K562 (cell line): Measurements from ENCODE around the gene CHN1. TPM values are rescaled to one million over a fixed set of nuclear protein-coding genes. Genes with fewer than 3 reads are reported as not detected.

Experiments used
- ATAC-seq: fragments of 200-7000 bp; cut with Tn5 transposase; 3 replicates; pipeline ENCODE4 v1.9.1; 2020; ENCODE audit warnings: moderate library complexity
- Bru-seq: library from RNA; stranded (reverse); fragments of 400-500 nt; gene quantifications from one replicate; lab custom pipeline; 2021; lab: Mats Ljungman, UMichigan
- BruChase-seq, 2 experiments: library from RNA; stranded (reverse); fragments of 400-500 nt; gene quantifications; one replicate each; lab custom pipeline; 2021; lab: Mats Ljungman, UMichigan
- BruUV-seq: library from RNA; stranded (reverse); fragments of 400-500 nt; replicated peaks from 2 replicates; lab custom pipeline; 2021; lab: Mats Ljungman, UMichigan
- CTCF ChIA-PET: fragments of 300-600 bp; formaldehyde crosslinking; extraction: SDS; loops from one replicate; lab custom pipeline; 2021; ENCODE audit warnings: low intra/inter-chr PET ratio; lab: Yijun Ruan, JAX
- POLR2A ChIA-PET: fragments of 300-600, 350-650 bp; sonication (Branson Sonifier 250); formaldehyde crosslinking; extraction: SDS; loops from one replicate; lab custom pipeline; 2021; ENCODE audit warnings: antibody characterized with exemption, inconsistent platforms; lab: Yijun Ruan, JAX
- DNase-seq, 4 experiments: peaks; one replicate each; pipeline versions ENCODE4 v3.0.0 to v3.0.0-alpha.2; 2011 to 2018; ENCODE audit warnings: low spot score in 3 of 4, mixed read lengths in 3 of 4; ENCODE audit errors: extremely low read depth in 1 of 4
- FAIRE-seq: peaks from 2 replicates; lab custom pipeline; 2011; peaks lifted over from hg19 to GRCh38; lab: Jason Lieb, UNC
- H2AFZ ChIP-seq: 2 replicates; pipeline ENCODE4 v1.6.0; 2011; ENCODE audit warnings: low read depth, low read length, control low read depth, inconsistent platforms
- H3K27ac ChIP-seq: fragments of 200-600 bp; 3 replicates; pipeline ENCODE4 v1.8.0; 2011; ENCODE audit warnings: low read depth, mild to moderate bottlenecking, control low read depth, inconsistent platforms, low read length, moderate library complexity, mixed read lengths; ENCODE audit errors: extremely low read depth
- H3K27me3 ChIP-seq, 2 experiments: fragments of 300-600 bp in 1 of 2; 2 replicates in 1 of 2; 3 replicates in 1 of 2; pipeline versions ENCODE4 v1.6.0 to v1.8.0; 2011; ENCODE audit warnings: inconsistent platforms in 2 of 2, low read length in 2 of 2, mild to moderate bottlenecking in 1 of 2, mixed read lengths in 1 of 2, moderate library complexity in 1 of 2; ENCODE audit not compliant: control insufficient read depth in 2 of 2, insufficient read depth in 2 of 2
- H3K36me3 ChIP-seq: fragments of 300-600 bp; 3 replicates; pipeline ENCODE4 v1.8.0; 2011; ENCODE audit warnings: mild to moderate bottlenecking, low read length, inconsistent platforms; ENCODE audit not compliant: control insufficient read depth, insufficient read depth
- H3K4me1 ChIP-seq, 2 experiments: fragments of 200-600 bp in 1 of 2; replicated peaks in 1 of 2; 2 replicates in 1 of 2; 3 replicates in 1 of 2; pipeline versions ENCODE4 v1.5.1 to v1.8.0; 2011; ENCODE audit warnings: inconsistent platforms in 2 of 2, low read length in 2 of 2, mild to moderate bottlenecking in 1 of 2, mixed read lengths in 1 of 2, moderate library complexity in 1 of 2; ENCODE audit not compliant: control insufficient read depth in 2 of 2, insufficient read depth in 2 of 2
- H3K4me2 ChIP-seq: 2 replicates; pipeline ENCODE4 v1.6.1; 2011; ENCODE audit warnings: low read length, control low read depth, inconsistent platforms, mixed read lengths; ENCODE audit not compliant: insufficient read depth
- H3K4me3 ChIP-seq: fragments of 200-600 bp; sonication (generic), shearing (Covaris generic); 2 replicates; pipeline ENCODE4 v1.5.1; 2016; ENCODE audit warnings: control low read depth, inconsistent platforms
- H3K79me2 ChIP-seq: fragments of 200-600 bp; 3 replicates; pipeline ENCODE4 v1.8.0; 2011; ENCODE audit warnings: low read length, inconsistent platforms; ENCODE audit not compliant: control insufficient read depth, insufficient read depth
- H3K9ac ChIP-seq, 2 experiments: 2 replicates each; pipeline versions ENCODE4 v1.6.0 to v1.6.1; 2011; ENCODE audit warnings: low read depth in 2 of 2, low read length in 2 of 2, control low read depth in 1 of 2, inconsistent platforms in 1 of 2, mild to moderate bottlenecking in 1 of 2, mixed read lengths in 1 of 2; ENCODE audit not compliant: insufficient read depth in 1 of 2
- H3K9me1 ChIP-seq: one replicate; pipeline ENCODE4 v1.6.0; 2011; ENCODE audit warnings: inconsistent platforms, mild to moderate bottlenecking, low read length, moderate library complexity; ENCODE audit not compliant: control insufficient read depth, insufficient read depth
- H3K9me3 ChIP-seq: replicated peaks from 2 replicates; pipeline ENCODE4 v1.5.1; 2011; ENCODE audit warnings: low read depth, low read length, inconsistent platforms; ENCODE audit not compliant: control insufficient read depth, insufficient read depth
- H4K20me1 ChIP-seq: replicated peaks from 2 replicates; pipeline ENCODE4 v1.6.1; 2011; ENCODE audit warnings: low read length, inconsistent platforms, mixed read lengths; ENCODE audit not compliant: control insufficient read depth, insufficient read depth
- ARHGAP35 ChIP-seq: fragments of 450-650 bp; IDR thresholded peaks from 2 replicates; pipeline ENCODE4 v1.6.1; 2018; ENCODE audit not compliant: partially characterized antibody
- CTBP1 ChIP-seq: fragments of 450-650 bp; IDR thresholded peaks from 2 replicates; pipeline ENCODE4 v1.6.1; 2016; ENCODE audit warnings: borderline replicate concordance
- CXXC5 ChIP-seq: fragments of 250-450 bp; sonication (Bioruptor Pico); IDR thresholded peaks from 2 replicates; pipeline ENCODE4 v1.8.0; 2022; ENCODE audit warnings: inconsistent platforms, mild to moderate bottlenecking, moderate library complexity
- FUS ChIP-seq: fragments of 200-400 bp; formaldehyde crosslinking; optimal IDR thresholded peaks from 2 replicates; pipeline ENCODE3; 2017; ENCODE audit warnings: low read depth, low read length
- KDM4B ChIP-seq, 2 experiments: fragments of 450-650 bp in 1 of 2; sonication (generic) in 1 of 2; IDR thresholded peaks; 2 replicates each; pipeline ENCODE4 v1.6.1; 2016 to 2017; ENCODE audit warnings: borderline replicate concordance in 2 of 2, antibody characterized with exemption in 1 of 2, low read depth in 1 of 2, mild to moderate bottlenecking in 1 of 2
- KDM5B ChIP-seq: fragments of 200-600 bp; sonication (generic); IDR thresholded peaks from 2 replicates; pipeline ENCODE4 v1.6.1; 2012; ENCODE audit warnings: low read depth, mild to moderate bottlenecking, moderate library complexity, low read length, control low read depth, inconsistent platforms; ENCODE audit not compliant: insufficient replicate concordance
- MCM2 ChIP-seq: fragments of 450-650 bp; IDR thresholded peaks from 2 replicates; pipeline ENCODE4 v1.6.1; 2017; ENCODE audit warnings: low read depth, mild to moderate bottlenecking
- NCOA1 ChIP-seq: fragments of 450-650 bp; IDR thresholded peaks from 2 replicates; pipeline ENCODE4 v1.6.1; 2016; ENCODE audit warnings: low read depth
- RBFOX2 ChIP-seq: fragments of 200-400 bp; formaldehyde crosslinking; IDR thresholded peaks from 2 replicates; pipeline ENCODE4 v1.6.1; 2017; ENCODE audit warnings: low read depth, mild to moderate bottlenecking, low read length, moderate library complexity
- RFX1 ChIP-seq: fragments of 450-650 bp; IDR thresholded peaks from 2 replicates; pipeline ENCODE4 v1.6.1; 2016; ENCODE audit warnings: mild to moderate bottlenecking, moderate library complexity
- SMAD4 ChIP-seq: fragments of 250-450 bp; sonication (Bioruptor Pico); conservative IDR thresholded peaks from 2 replicates; pipeline ENCODE4 v1.8.0; 2021; ENCODE audit warnings: inconsistent platforms, mild to moderate bottlenecking, moderate library complexity
- SPI1 ChIP-seq: IDR thresholded peaks from 2 replicates; pipeline ENCODE4 v1.6.1; 2011; ENCODE audit warnings: low read depth, low read length, control low read depth, borderline replicate concordance
- SREBF2 ChIP-seq: sonication (generic); formaldehyde crosslinking; IDR thresholded peaks from 2 replicates; pipeline ENCODE4 v1.4.0; 2020; ENCODE audit warnings: mild to moderate bottlenecking, missing genetic modification reagents
- VEZF1 ChIP-seq: fragments of 200-800 bp; sonication (Bioruptor generic); IDR thresholded peaks from 2 replicates; pipeline ENCODE4 v1.6.1; 2017; ENCODE audit warnings: missing genetic modification characterization, missing compliant biosample characterization
- WGBS: fragments of 100-300 bp; shearing (Covaris generic); methylation state at CpG from one replicate; pipeline ENCODE4 v1.1.6; 2016; ENCODE audit warnings: low coverage, mixed read lengths; ENCODE audit not compliant: insufficient coverage; ENCODE audit errors: missing lambda C conversion rate; 5-methylcytosine and 5-hydroxymethylcytosine counted together
- in situ Hi-C: fragments of 300-500 bp; cut with MboI; formaldehyde crosslinking; loops from 4 replicates; pipeline ENCODE4 v1.15.0; 2018; ENCODE audit warnings: inconsistent platforms, mixed read lengths
- intact Hi-C: fragments of 100-400 bp; cut with micrococcal nuclease; formaldehyde crosslinking; loops from 2 replicates; pipeline ENCODE4 v1.14.2; 2022
- long read RNA-seq, 3 experiments: library from polyadenylated mRNA in 2 of 3; library from RNA in 1 of 3; unstranded in 2 of 3; stranded (forward) in 1 of 3; transcript quantifications; one replicate each; pipeline ENCODE4 v2.0.0, GENCODE V29; 2019 to 2022
- polyA minus RNA-seq, 3 experiments: library from RNA; depleted of rRNA, polyadenylated mRNA; stranded (reverse); fragments of >200 nt; gene quantifications; 2 replicates each; pipeline ENCODE4 v1.2.3, GENCODE V29; 2011
- polyA plus RNA-seq, 8 experiments: library from polyadenylated mRNA; depleted of rRNA in 4 of 8; stranded (reverse) in 5 of 8; unstranded in 3 of 8; fragments of >200 nt; fragmentation: Nextera tagmentation in 2 of 8; fragmentation: Illumina TruSeq in 1 of 8; extraction: Ambion mirVana in 2 of 8; extraction: Trizol in 1 of 8; gene quantifications; 2 replicates each; pipeline versions ENCODE4 v1.2.1 to v1.2.3, GENCODE V29; 2011 to 2014; ENCODE audit warnings: inconsistent platforms in 1 of 8, missing spikeins in 1 of 8
- total RNA-seq, 7 experiments: library from RNA; depleted of rRNA in 6 of 7; stranded (reverse); fragments of >200 nt in 6 of 7; fragmentation: Illumina TruSeq in 2 of 7; extraction: Trizol in 2 of 7; gene quantifications; 2 replicates each; pipeline versions ENCODE4 v1.2.1 to v1.2.3, GENCODE V29; 2011 to 2021; ENCODE audit warnings: low replicate concordance in 1 of 7

CHN1 gene, protein sequence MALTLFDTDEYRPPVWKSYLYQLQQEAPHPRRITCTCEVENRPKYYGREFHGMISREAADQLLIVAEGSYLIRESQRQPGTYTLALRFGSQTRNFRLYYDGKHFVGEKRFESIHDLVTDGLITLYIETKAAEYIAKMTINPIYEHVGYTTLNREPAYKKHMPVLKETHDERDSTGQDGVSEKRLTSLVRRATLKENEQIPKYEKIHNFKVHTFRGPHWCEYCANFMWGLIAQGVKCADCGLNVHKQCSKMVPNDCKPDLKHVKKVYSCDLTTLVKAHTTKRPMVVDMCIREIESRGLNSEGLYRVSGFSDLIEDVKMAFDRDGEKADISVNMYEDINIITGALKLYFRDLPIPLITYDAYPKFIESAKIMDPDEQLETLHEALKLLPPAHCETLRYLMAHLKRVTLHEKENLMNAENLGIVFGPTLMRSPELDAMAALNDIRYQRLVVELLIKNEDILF
- total RNA-seq (2011; cell fraction: chromatin; rRNA removed; ENCODE audit: low replicate concordance), result 0.40 and 0.60 TPM in 2 replicates
- total RNA-seq (2011; cell fraction: nucleolus; rRNA removed), result not detected in 2 replicates
- 0.99 TPM in 1 of 2 replicates, not detected in the other for total RNA-seq (2011; cell fraction: nucleoplasm; rRNA removed)
- total RNA-seq (2014; rRNA removed) (0.32 and 0.37 TPM in 2 replicates), total RNA-seq (2014; rRNA removed; fragmentation: Illumina TruSeq; extraction: Trizol) (0.67 and 0.87 TPM in 2 replicates), total RNA-seq (2015; rRNA removed; fragmentation: Illumina TruSeq; extraction: Trizol) (1.6 and 2.0 TPM in 2 replicates), total RNA-seq (2021) (0.94 and 1.4 TPM in 2 replicates), polyA plus RNA-seq (2011; rRNA removed) (0.64 and 1.2 TPM in 2 replicates), polyA plus RNA-seq (2014; fragmentation: Illumina TruSeq; extraction: Trizol) (0.54 and 1.5 TPM in 2 replicates), polyA plus RNA-seq (2014; fragmentation: Nextera tagmentation; extraction: Ambion mirVana) (under 1 TPM; 0.39 to 0.70 TPM), polyA plus RNA-seq (2014; rRNA removed) (0.17 and 1.8 TPM in 2 replicates), polyA minus RNA-seq (2011; rRNA and poly(A)+ RNA removed) (1.5 and 2.5 TPM in 2 replicates), Bru-seq, nascent RNA (percentile 27 among the genes with signal in this experiment), BruChase-seq, experiment 1, labeled RNA remaining after a 2-hour chase (percentile 54 among the genes with signal in this experiment), BruChase-seq, experiment 2, labeled RNA remaining after a 6-hour chase (percentile 48 among the genes with signal in this experiment)
- polyA plus RNA-seq (2011; cell fraction: cytosol; rRNA removed), result 0.57 and 0.71 TPM in 2 replicates
- polyA plus RNA-seq (2011; cell fraction: nucleus; rRNA removed), result 0.67 and 1.2 TPM in 2 replicates
- 0.80 and 1.2 TPM in 2 replicates for polyA plus RNA-seq (2012)
- polyA minus RNA-seq (2011; cell fraction: cytosol; rRNA and poly(A)+ RNA removed), result 1.6 TPM in 1 of 2 replicates, not detected in the other
- 0.89 and 1.3 TPM in 2 replicates for polyA minus RNA-seq (2011; cell fraction: nucleus; rRNA and poly(A)+ RNA removed)
- long read RNA-seq, experiment 1, partial matches to known transcripts, result 0 of 2 reads
- long read RNA-seq, experiment 1, other reads (novel, unspliced or antisense), result 2 of 2 reads
- long read RNA-seq, experiment 2, partial matches to known transcripts, result 0 of 1 reads
- long read RNA-seq, experiment 2, other reads (novel, unspliced or antisense), result 1 of 1 reads
- long read RNA-seq, experiment 3, result 0 reads

DNA sequence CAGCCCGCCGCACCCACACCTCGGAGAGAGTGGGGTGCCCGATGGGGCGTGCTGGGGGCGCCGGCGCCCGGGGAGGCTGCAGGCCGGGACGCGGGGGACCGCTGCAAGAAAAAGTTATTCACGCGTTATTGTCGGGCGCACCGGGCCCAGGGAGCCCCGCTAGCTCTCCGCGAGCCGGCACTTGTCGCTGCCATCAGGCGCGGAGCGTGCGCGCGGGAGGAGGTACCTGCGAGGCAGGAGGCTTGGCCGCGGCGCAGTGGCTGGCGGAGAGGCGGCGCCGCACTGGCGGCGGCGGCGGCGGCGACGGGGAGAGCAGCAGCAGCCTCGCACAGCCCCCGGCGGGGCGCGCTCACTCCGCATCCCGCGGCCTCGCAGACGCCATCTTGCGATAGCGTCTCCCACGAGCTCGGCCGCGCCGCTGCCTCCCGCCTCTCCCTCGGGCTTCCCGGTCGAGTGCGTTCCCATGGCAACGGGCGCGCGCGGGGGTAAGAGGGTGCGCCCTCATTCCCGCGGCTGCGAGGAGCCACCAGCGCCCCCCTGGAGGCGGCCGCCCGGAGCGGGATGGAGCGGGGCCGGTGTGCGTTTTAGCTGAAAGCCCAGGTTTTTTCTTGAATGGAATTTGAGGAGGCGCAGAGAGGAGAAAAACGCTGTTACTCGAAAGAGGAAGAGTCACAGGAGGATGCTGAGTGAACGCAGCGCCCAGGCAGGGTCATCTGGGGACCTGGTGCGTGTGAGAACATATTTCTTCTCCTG lies at the start of gene CHN1:
Gene CHN1 (minus strand): TSS at position 402 of the 753 bp plus-strand sequence. CDS start 469 bp downstream, outside the sequence.
- H3K9ac ChIP-seq, result peak within 1 kb of the TSS in 1 of 2 experiments; percentile 70; a peak in 2 of 4 replicates
- peak; percentile 70 to 79 (median 74) for DNase-seq
- in situ Hi-C loops, result no loop called here
- POLR2A ChIA-PET, result interaction anchor here (0.7 to 0.8 kb wide), 2 partner anchors 15 to 22 kb away, joined by 3 read pairs; no protein-coding TSS in a partner anchor
- H3K36me3 ChIP-seq, result no peaks in the 10 kb centered on the region
- no peak for FAIRE-seq
- peak within 1 kb of the TSS; percentile 41; the same call in 1 of the 2 replicates for H2AFZ ChIP-seq
- H3K4me1 ChIP-seq, result peaks cover 4 to 12% of the 10 kb centered on the region in 2 experiments; a peak in 3 of 5 replicates
- H3K27ac ChIP-seq, result no peak within 1 kb of the TSS
- no TSS peak for BruUV-seq
- ATAC-seq, result peak; percentile 96
- H3K4me3 ChIP-seq, result peak within 1 kb of the TSS; percentile 36
- WGBS, result under 1% methylated on average over 89 of the region's 89 CpGs
- no peaks in the 10 kb centered on the region for H3K9me3 ChIP-seq
- H3K4me2 ChIP-seq, result peak within 1 kb of the TSS; percentile 51
- CTCF ChIA-PET, result no interaction called here
- H3K27me3 ChIP-seq, result peaks cover 33 to 42% of the 10 kb centered on the region in 2 experiments
- no peaks in the 10 kb centered on the region; the same call in 1 of the 2 replicates for H4K20me1 ChIP-seq
- intact Hi-C loops, result no loop called here
- H3K79me2 ChIP-seq, result no peaks in the 10 kb centered on the region
- H3K9me1 ChIP-seq, result no peaks in the 10 kb centered on the region
- TF ChIP-seq FUS, result peak; percentile 37
- TF ChIP-seq VEZF1 (CRISPR knock-in tag), result 0 out of 2 replicates have a peak, but pooled peaks have one; percentile 14
- no peak for TF ChIP-seq NCOA1
- TF ChIP-seq KDM4B (IDR thresholded peaks at IDR 0.05; ENCODE audit: borderline replicate concordance in 2 of 2, low read depth in 1 of 2), result no peak
- TF ChIP-seq ARHGAP35, result no peak
- TF ChIP-seq MCM2, result no peak
- peak; percentile 65; the same call in 1 of the 2 replicates for TF ChIP-seq SMAD4 (CRISPR knock-in tag)
- TF ChIP-seq CTBP1, result peak; percentile 92; the same call in 1 of the 2 replicates
- peak; percentile 33 for TF ChIP-seq KDM5B
- TF ChIP-seq RBFOX2, result peak; percentile 35; the same call in 1 of the 2 replicates
- TF ChIP-seq SPI1, result 0 out of 2 replicates have a peak, but pooled peaks have one; percentile 27
- peak; percentile 77 for TF ChIP-seq CXXC5 (CRISPR knock-in tag)
- TF ChIP-seq SREBF2 (CRISPR knock-in tag), result no peak
- TF ChIP-seq RFX1, result peak; percentile 90
